ENCODE results near the gene IPO4.

The IPO4 gene

GRCh38 chr14:24176599-24176998 lies 12.0 kb downstream of the IPO4 start:
- no peak for DNase-seq (ENCODE audit: low spot score)

- no peak for DNase-seq (ENCODE audit: low spot score)
These were observed 15.7 kb downstream of the IPO4 start for GRCh38 chr14:24172871-24173281.

- no peak for DNase-seq (ENCODE audit: low spot score)
These were observed 16.3 kb downstream of the IPO4 start for GRCh38 chr14:24172261-24172860.

GRCh38 chr14:24171422-24172260 lies 17.0 kb downstream of the IPO4 start, which contains the start of gene REC8:
Gene REC8 (plus strand): TSS chr14:24172080. CDS start chr14:24172553, 473 bp downstream.
- DNase-seq (ENCODE audit: low spot score) = peak; percentile 98

- DNase-seq (ENCODE audit: low spot score) = no peak
These were observed 21.0 kb downstream of the IPO4 start for GRCh38 chr14:24167469-24168114.

- no peak for DNase-seq (ENCODE audit: low spot score)
These were observed 22.8 kb downstream of the IPO4 start for GRCh38 chr14:24165785-24166184.

- no peak for DNase-seq (ENCODE audit: low spot score)
These were observed 24.1 kb downstream of the IPO4 start for GRCh38 chr14:24164518-24164991.

GRCh38 chr14:24162093-24162492 lies 26.5 kb downstream of the IPO4 start:
- DNase-seq (ENCODE audit: low spot score) = no peak

- DNase-seq (ENCODE audit: low spot score) = peak; percentile 94
These were observed 27.5 kb downstream of the IPO4 start, which contains the start of gene IRF9 for GRCh38 chr14:24160850-24161804. Gene IRF9 (plus strand): TSS chr14:24161265. CDS start chr14:24162145, 880 bp downstream.

GRCh38 chr14:24160499-24160849 lies 28.1 kb downstream of the IPO4 start:
- DNase-seq (ENCODE audit: low spot score) = no peak

- DNase-seq (ENCODE audit: low spot score) = no peak
These were observed 28.7 kb downstream of the IPO4 start for GRCh38 chr14:24159777-24160498.

- DNase-seq (ENCODE audit: low spot score) = no peak
These were observed 31.3 kb downstream of the IPO4 start for GRCh38 chr14:24157331-24157730.

- no peak for DNase-seq (ENCODE audit: low spot score)
These were observed 31.8 kb downstream of the IPO4 start for GRCh38 chr14:24156840-24157239.

GRCh38 chr14:24155100-24155499 lies 33.5 kb downstream of the IPO4 start:
- no peak for DNase-seq (ENCODE audit: low spot score)

- no peak for DNase-seq (ENCODE audit: low spot score)
These were observed 37.1 kb downstream of the IPO4 start for GRCh38 chr14:24151404-24152080.

- no peak for DNase-seq (ENCODE audit: low spot score)
These were observed 37.6 kb downstream of the IPO4 start for GRCh38 chr14:24150993-24151392.

- DNase-seq (ENCODE audit: low spot score) = no peak
These were observed 38.0 kb downstream of the IPO4 start for GRCh38 chr14:24150567-24150966.

GRCh38 chr14:24150061-24150460 lies 38.6 kb downstream of the IPO4 start:
- no peak for DNase-seq (ENCODE audit: low spot score)

- DNase-seq (ENCODE audit: low spot score) = no peak
These were observed 39.2 kb downstream of the IPO4 start for GRCh38 chr14:24149302-24149969.

Measured in iPS-NIHi11 (cell line).